CD14-positive monocyte (primary cell): ENCODE results near the gene NTM. TPM values are rescaled to one million over a fixed set of nuclear protein-coding genes. Genes with fewer than 3 reads are reported as not detected.

Source experiments
- DNase-seq, 3 donors: peaks; one replicate each; pipeline ENCODE4 v3.0.0-alpha.2; 2011 to 2022
- H2AFZ ChIP-seq: 2 replicates; pipeline ENCODE4 v1.6.0; 2012; ENCODE audit warnings: mild to moderate bottlenecking, low read depth, low read length, inconsistent platforms; ENCODE audit not compliant: insufficient read depth, poor library complexity, severe bottlenecking
- H3K27ac ChIP-seq, 2 donors: 1 replicate in 1 of 2; 2 replicates in 1 of 2; pipeline ENCODE4 v1.5.1; 2012 to 2013; ENCODE audit warnings: low read length in 2 of 2, control low read depth in 1 of 2, inconsistent platforms in 1 of 2, low read depth in 1 of 2, mild to moderate bottlenecking in 1 of 2
- H3K27me3 ChIP-seq, 2 donors: one replicate each; pipeline versions ENCODE4 v1.6.0 to v1.6.1; 2011 to 2013; ENCODE audit warnings: low read length in 2 of 2; ENCODE audit not compliant: control insufficient read depth in 2 of 2, insufficient read depth in 2 of 2
- H3K36me3 ChIP-seq, 2 donors: replicated peaks in 1 of 2; 1 replicate in 1 of 2; 2 replicates in 1 of 2; pipeline versions ENCODE4 v1.5.1 to v1.6.1; 2012 to 2013; ENCODE audit warnings: low read length in 2 of 2, control low read depth in 1 of 2, inconsistent platforms in 1 of 2, mild to moderate bottlenecking in 1 of 2; ENCODE audit not compliant: insufficient read depth in 2 of 2, control insufficient read depth in 1 of 2
- H3K4me1 ChIP-seq, 2 donors: 1 replicate in 1 of 2; 2 replicates in 1 of 2; pipeline versions ENCODE4 v1.5.1 to v1.6.1; 2012 to 2013; ENCODE audit warnings: low read length in 2 of 2, control low read depth in 1 of 2, inconsistent platforms in 1 of 2, mild to moderate bottlenecking in 1 of 2, moderate library complexity in 1 of 2; ENCODE audit not compliant: insufficient read depth in 2 of 2, control insufficient read depth in 1 of 2
- H3K4me2 ChIP-seq: replicated peaks from 2 replicates; pipeline ENCODE3; 2012; ENCODE audit warnings: low read length, moderate library complexity, mild to moderate bottlenecking; ENCODE audit not compliant: poor library complexity, severe bottlenecking; ENCODE audit errors: extremely low read depth
- H3K4me3 ChIP-seq, 3 experiments: fragments of 200-600 bp in 1 of 3; sonication (generic) in 1 of 3; replicated peaks in 1 of 3; 1 replicate in 2 of 3; 2 replicates in 1 of 3; pipeline ENCODE4 v1.5.1; 2011 to 2013; ENCODE audit warnings: low read length in 3 of 3, mild to moderate bottlenecking in 3 of 3, control low read depth in 2 of 3, low read depth in 2 of 3, inconsistent platforms in 1 of 3, moderate library complexity in 1 of 3
- H3K79me2 ChIP-seq: 2 replicates; pipeline ENCODE4 v1.6.0; 2012; ENCODE audit warnings: mild to moderate bottlenecking, control low read depth, inconsistent platforms, low read length, moderate library complexity; ENCODE audit not compliant: insufficient read depth
- H3K9ac ChIP-seq: 2 replicates; pipeline ENCODE4 v1.6.0; 2017; ENCODE audit warnings: low read length, mild to moderate bottlenecking; ENCODE audit not compliant: insufficient read depth, poor library complexity, severe bottlenecking
- H3K9me3 ChIP-seq, 2 donors: replicated peaks in 1 of 2; 1 replicate in 1 of 2; 2 replicates in 1 of 2; pipeline versions ENCODE4 v1.5.1 to v1.6.1; 2012 to 2013; ENCODE audit warnings: low read length in 2 of 2, control low read depth in 1 of 2; ENCODE audit not compliant: control insufficient read depth in 1 of 2, insufficient read depth in 1 of 2
- H4K20me1 ChIP-seq: 2 replicates; pipeline ENCODE4 v1.6.0; 2012; ENCODE audit warnings: mild to moderate bottlenecking, low read length, control low read depth, moderate library complexity; ENCODE audit not compliant: insufficient read depth
- H3K27ac Mint-ChIP-seq, 7 donors: one replicate each; pipeline ENCODE4 v1.8.0; 2020; ENCODE audit warnings: mild to moderate bottlenecking in 7 of 7, mixed read lengths in 7 of 7, moderate library complexity in 6 of 7, inconsistent platforms in 2 of 7
- H3K27me3 Mint-ChIP-seq, 3 donors: one replicate each; pipeline ENCODE4 v1.8.0; 2021 to 2022; ENCODE audit warnings: low read depth in 3 of 3, mild to moderate bottlenecking in 3 of 3, mixed read lengths in 3 of 3, moderate library complexity in 3 of 3, inconsistent platforms in 1 of 3
- H3K36me3 Mint-ChIP-seq, 2 donors: one replicate each; pipeline ENCODE4 v1.8.0; 2020; ENCODE audit warnings: mixed read lengths in 2 of 2, inconsistent platforms in 1 of 2, mild to moderate bottlenecking in 1 of 2
- H3K4me1 Mint-ChIP-seq: one replicate; pipeline ENCODE4 v1.8.0; 2020; ENCODE audit warnings: mild to moderate bottlenecking, mixed read lengths
- H3K4me3 Mint-ChIP-seq, 2 donors: one replicate each; pipeline ENCODE4 v1.8.0; 2020; ENCODE audit warnings: mild to moderate bottlenecking in 2 of 2, mixed read lengths in 2 of 2, moderate library complexity in 1 of 2
- H3K9me3 Mint-ChIP-seq, 7 donors: one replicate each; pipeline ENCODE4 v1.8.0; 2020 to 2022; ENCODE audit warnings: mixed read lengths in 7 of 7, mild to moderate bottlenecking in 6 of 7, moderate library complexity in 6 of 7, inconsistent platforms in 2 of 7
- WGBS: methylation state at CpG from one replicate; pipeline ENCODE4 v1.1.5; 2013; ENCODE audit warnings: missing lambda C conversion rate; ENCODE audit not compliant: insufficient coverage; 5-methylcytosine and 5-hydroxymethylcytosine counted together
- intact Hi-C, 2 donors: fragments of 100-400 bp; cut with micrococcal nuclease; formaldehyde crosslinking; loops; one replicate each; pipeline versions ENCODE4 v1.15.0 to v1.15.1; 2023
- polyA plus RNA-seq, 3 donors: library from polyadenylated mRNA; depleted of rRNA in 1 of 3; unstranded in 2 of 3; stranded (reverse) in 1 of 3; fragments of 300-500 nt in 2 of 3; fragments of >200 nt in 1 of 3; fragmentation: Illumina TruSeq in 2 of 3; gene quantifications; 1 replicate in 2 of 3; 2 replicates in 1 of 3; pipeline ENCODE4 v1.2.3, GENCODE V29; 2012 to 2021
- TF ChIP-seq, protein P1 (sequence below): fragments of 200-600 bp; IDR thresholded peaks from one replicate; pipeline ENCODE4 v1.8.0; 2022; ENCODE audit warnings: antibody characterized with exemption, mild to moderate bottlenecking

The NTM gene
- polyA plus RNA-seq, 3 donors: not detected

DNA sequence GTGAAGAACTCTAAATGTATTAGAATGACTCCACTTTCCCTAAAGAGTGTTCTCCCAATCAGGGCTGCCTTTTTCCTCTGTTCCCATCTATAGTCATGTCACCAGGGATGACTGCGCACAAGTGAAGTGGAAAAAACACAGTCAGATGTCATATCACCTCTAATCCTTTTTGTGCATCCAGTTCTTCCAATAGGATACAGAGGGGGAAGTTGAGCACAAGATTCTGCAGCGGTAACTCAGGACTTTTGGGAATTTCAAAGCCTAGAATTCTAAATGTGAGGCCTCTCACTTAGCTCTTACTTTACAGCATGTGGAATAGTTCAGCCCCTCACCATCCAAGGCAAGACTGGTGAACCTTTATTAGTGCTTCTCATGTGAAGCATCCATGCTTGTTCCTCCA, 602.6 kb downstream of the NTM start:
- Histone ChIP-seq H2AFZ (no peak overlapping the region), H3K27me3 (no peaks in the 10 kb centered on the region), H3K4me2 (no peak overlapping the region), H3K27ac (no peak overlapping the region), H3K79me2 (no peaks in the 10 kb centered on the region), H3K9ac (no peak overlapping the region), H3K36me3 (no peaks in the 10 kb centered on the region), H3K4me3 (no peak overlapping the region), H3K4me1 (no peaks in the 10 kb centered on the region), H3K9me3 (no peaks in the 10 kb centered on the region), H4K20me1 (no peaks in the 10 kb centered on the region)
- intact Hi-C loops: no loop called here
- H3K27ac Mint-ChIP-seq: no peak overlapping the region
- H3K27me3 Mint-ChIP-seq: peaks cover 4 to 13% (median 9%) of the 10 kb centered on the region in 3 donors
- TF ChIP-seq, protein P1, sequence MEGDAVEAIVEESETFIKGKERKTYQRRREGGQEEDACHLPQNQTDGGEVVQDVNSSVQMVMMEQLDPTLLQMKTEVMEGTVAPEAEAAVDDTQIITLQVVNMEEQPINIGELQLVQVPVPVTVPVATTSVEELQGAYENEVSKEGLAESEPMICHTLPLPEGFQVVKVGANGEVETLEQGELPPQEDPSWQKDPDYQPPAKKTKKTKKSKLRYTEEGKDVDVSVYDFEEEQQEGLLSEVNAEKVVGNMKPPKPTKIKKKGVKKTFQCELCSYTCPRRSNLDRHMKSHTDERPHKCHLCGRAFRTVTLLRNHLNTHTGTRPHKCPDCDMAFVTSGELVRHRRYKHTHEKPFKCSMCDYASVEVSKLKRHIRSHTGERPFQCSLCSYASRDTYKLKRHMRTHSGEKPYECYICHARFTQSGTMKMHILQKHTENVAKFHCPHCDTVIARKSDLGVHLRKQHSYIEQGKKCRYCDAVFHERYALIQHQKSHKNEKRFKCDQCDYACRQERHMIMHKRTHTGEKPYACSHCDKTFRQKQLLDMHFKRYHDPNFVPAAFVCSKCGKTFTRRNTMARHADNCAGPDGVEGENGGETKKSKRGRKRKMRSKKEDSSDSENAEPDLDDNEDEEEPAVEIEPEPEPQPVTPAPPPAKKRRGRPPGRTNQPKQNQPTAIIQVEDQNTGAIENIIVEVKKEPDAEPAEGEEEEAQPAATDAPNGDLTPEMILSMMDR: no peak
- WGBS: 100% methylated on average over 1 of the region's 2 CpGs
- no peaks in the 10 kb centered on the region for H3K36me3 Mint-ChIP-seq
- no peak for DNase-seq
- no peaks in the 10 kb centered on the region for H3K4me1 Mint-ChIP-seq
- H3K9me3 Mint-ChIP-seq: peaks cover 0 to 5% (median 0%) of the 10 kb centered on the region in 7 donors
- H3K4me3 Mint-ChIP-seq: no peak overlapping the region

DNA sequence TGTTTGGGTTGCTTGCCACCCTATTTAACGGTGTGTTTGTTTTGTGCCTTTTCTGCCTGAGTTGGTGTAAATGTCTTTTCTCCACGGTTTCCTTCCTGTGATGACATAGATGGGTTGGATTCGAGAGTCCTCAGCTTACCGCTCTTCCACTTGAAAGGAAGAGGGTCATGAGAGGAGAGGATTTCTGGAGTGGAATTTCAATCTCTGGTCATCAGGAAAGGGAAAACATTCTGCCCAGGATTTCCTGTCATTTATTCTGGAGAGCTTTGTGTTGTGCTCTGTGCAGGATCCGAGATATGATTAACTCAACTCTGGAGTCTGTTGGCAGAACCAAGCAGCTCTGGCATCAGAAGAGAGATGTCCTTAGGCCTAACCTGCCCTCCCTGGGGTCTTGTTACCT, 605.2 kb downstream of the NTM start:
- H3K9me3 ChIP-seq: no peaks in the 10 kb centered on the region

More for the DNA sequence above, 605.2 kb downstream of the NTM start:
- no peak overlapping the region for H3K9ac ChIP-seq
- WGBS: 54% methylated on average over 3 of the region's 5 CpGs
- H3K4me1 Mint-ChIP-seq: no peaks in the 10 kb centered on the region
- no peak overlapping the region for H3K4me2 ChIP-seq
- H3K36me3 ChIP-seq: no peaks in the 10 kb centered on the region
- no peak overlapping the region for H3K27ac Mint-ChIP-seq
- peaks cover 1 to 14% (median 4%) of the 10 kb centered on the region in 3 donors for H3K27me3 Mint-ChIP-seq
- intact Hi-C loops: no loop called here
- no peaks in the 10 kb centered on the region for H3K27me3 ChIP-seq
- H3K79me2 ChIP-seq: no peaks in the 10 kb centered on the region
- TF ChIP-seq, protein P1: no peak
- H3K9me3 Mint-ChIP-seq: peaks cover 0 to 3% (median 0%) of the 10 kb centered on the region in 7 donors
- H3K4me3 ChIP-seq: no peak overlapping the region
- H4K20me1 ChIP-seq: no peaks in the 10 kb centered on the region
- no peak overlapping the region for H3K4me3 Mint-ChIP-seq
- H3K4me1 ChIP-seq: no peaks in the 10 kb centered on the region
- H2AFZ ChIP-seq: no peak overlapping the region
- no peak overlapping the region for H3K27ac ChIP-seq
- DNase-seq: no peak
- H3K36me3 Mint-ChIP-seq: no peaks in the 10 kb centered on the region
